Measurements from ENCODE around the gene LCT. TPM values are rescaled to one million over a fixed set of nuclear protein-coding genes. Genes with fewer than 3 reads are reported as not detected.

The LCT gene
- total and polyA plus RNA-seq, 2 of the 13 experiments (the other 11 are each of a cell fraction or from before 2014, with no cell fraction given), result not detected

DNA sequence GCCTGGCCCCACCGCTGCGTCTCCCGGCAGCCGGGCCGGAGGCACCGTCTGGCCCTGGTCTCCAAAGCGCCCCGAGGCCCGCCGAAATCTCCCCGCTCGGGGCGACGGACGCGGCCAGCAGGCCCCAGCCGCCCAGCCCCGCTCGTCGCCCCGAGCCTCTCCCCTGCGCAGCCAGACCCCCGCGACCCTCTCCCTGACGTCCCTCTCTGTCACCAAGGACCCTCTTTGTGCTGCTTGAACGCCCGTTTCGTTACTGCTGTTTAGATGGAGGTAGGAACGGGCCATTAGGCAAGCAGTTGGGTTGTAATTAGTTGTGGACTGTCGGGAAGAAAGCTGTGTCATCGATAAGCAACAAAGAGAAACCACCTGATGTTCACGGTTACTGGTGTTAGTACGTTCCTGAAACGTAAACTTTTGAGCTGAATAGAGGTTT is 94.6 kb downstream of the LCT start (continued):
- TF ChIP-seq, protein P1, sequence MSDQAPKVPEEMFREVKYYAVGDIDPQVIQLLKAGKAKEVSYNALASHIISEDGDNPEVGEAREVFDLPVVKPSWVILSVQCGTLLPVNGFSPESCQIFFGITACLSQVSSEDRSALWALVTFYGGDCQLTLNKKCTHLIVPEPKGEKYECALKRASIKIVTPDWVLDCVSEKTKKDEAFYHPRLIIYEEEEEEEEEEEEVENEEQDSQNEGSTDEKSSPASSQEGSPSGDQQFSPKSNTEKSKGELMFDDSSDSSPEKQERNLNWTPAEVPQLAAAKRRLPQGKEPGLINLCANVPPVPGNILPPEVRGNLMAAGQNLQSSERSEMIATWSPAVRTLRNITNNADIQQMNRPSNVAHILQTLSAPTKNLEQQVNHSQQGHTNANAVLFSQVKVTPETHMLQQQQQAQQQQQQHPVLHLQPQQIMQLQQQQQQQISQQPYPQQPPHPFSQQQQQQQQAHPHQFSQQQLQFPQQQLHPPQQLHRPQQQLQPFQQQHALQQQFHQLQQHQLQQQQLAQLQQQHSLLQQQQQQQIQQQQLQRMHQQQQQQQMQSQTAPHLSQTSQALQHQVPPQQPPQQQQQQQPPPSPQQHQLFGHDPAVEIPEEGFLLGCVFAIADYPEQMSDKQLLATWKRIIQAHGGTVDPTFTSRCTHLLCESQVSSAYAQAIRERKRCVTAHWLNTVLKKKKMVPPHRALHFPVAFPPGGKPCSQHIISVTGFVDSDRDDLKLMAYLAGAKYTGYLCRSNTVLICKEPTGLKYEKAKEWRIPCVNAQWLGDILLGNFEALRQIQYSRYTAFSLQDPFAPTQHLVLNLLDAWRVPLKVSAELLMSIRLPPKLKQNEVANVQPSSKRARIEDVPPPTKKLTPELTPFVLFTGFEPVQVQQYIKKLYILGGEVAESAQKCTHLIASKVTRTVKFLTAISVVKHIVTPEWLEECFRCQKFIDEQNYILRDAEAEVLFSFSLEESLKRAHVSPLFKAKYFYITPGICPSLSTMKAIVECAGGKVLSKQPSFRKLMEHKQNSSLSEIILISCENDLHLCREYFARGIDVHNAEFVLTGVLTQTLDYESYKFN (CRISPR knock-in tag; conservative IDR thresholded peaks at IDR 0.05), result no peak
- 0 out of 2 replicates have a peak, but pooled peaks have one; percentile 78 for TF ChIP-seq ZNF501 (CRISPR knock-in tag; IDR thresholded peaks at IDR 0.05)
- peak; percentile 71 for TF ChIP-seq RBFOX2 (IDR thresholded peaks at IDR 0.05; ENCODE audit: low read depth, low read length)
- TF ChIP-seq TBP (CRISPR knock-in tag; IDR thresholded peaks at IDR 0.05), result no peak
- TF ChIP-seq, protein P2, sequence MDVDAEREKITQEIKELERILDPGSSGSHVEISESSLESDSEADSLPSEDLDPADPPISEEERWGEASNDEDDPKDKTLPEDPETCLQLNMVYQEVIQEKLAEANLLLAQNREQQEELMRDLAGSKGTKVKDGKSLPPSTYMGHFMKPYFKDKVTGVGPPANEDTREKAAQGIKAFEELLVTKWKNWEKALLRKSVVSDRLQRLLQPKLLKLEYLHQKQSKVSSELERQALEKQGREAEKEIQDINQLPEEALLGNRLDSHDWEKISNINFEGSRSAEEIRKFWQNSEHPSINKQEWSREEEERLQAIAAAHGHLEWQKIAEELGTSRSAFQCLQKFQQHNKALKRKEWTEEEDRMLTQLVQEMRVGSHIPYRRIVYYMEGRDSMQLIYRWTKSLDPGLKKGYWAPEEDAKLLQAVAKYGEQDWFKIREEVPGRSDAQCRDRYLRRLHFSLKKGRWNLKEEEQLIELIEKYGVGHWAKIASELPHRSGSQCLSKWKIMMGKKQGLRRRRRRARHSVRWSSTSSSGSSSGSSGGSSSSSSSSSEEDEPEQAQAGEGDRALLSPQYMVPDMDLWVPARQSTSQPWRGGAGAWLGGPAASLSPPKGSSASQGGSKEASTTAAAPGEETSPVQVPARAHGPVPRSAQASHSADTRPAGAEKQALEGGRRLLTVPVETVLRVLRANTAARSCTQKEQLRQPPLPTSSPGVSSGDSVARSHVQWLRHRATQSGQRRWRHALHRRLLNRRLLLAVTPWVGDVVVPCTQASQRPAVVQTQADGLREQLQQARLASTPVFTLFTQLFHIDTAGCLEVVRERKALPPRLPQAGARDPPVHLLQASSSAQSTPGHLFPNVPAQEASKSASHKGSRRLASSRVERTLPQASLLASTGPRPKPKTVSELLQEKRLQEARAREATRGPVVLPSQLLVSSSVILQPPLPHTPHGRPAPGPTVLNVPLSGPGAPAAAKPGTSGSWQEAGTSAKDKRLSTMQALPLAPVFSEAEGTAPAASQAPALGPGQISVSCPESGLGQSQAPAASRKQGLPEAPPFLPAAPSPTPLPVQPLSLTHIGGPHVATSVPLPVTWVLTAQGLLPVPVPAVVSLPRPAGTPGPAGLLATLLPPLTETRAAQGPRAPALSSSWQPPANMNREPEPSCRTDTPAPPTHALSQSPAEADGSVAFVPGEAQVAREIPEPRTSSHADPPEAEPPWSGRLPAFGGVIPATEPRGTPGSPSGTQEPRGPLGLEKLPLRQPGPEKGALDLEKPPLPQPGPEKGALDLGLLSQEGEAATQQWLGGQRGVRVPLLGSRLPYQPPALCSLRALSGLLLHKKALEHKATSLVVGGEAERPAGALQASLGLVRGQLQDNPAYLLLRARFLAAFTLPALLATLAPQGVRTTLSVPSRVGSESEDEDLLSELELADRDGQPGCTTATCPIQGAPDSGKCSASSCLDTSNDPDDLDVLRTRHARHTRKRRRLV (CRISPR knock-in tag; IDR thresholded peaks at IDR 0.05), result no peak
- TF ChIP-seq, protein P3, sequence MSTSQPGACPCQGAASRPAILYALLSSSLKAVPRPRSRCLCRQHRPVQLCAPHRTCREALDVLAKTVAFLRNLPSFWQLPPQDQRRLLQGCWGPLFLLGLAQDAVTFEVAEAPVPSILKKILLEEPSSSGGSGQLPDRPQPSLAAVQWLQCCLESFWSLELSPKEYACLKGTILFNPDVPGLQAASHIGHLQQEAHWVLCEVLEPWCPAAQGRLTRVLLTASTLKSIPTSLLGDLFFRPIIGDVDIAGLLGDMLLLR (CRISPR knock-in tag; IDR thresholded peaks at IDR 0.05), result peak; percentile 17; the same call in 1 of the 2 replicates
- no peak for TF ChIP-seq KLF11 (CRISPR knock-in tag; IDR thresholded peaks at IDR 0.05)
- TF ChIP-seq CEBPG (CRISPR knock-in tag; IDR thresholded peaks at IDR 0.05), result peak; percentile 20; the same call in 1 of the 2 replicates
- no peak for TF ChIP-seq ZNF577 (CRISPR knock-in tag; IDR thresholded peaks at IDR 0.05; ENCODE audit: borderline replicate concordance, low read depth)
- TF ChIP-seq POLR2AphosphoS5 (IDR thresholded peaks at IDR 0.05; ENCODE audit: low read depth, low read length), result peak; percentile 53; the same call in 1 of the 2 replicates
- TF ChIP-seq, protein P4, sequence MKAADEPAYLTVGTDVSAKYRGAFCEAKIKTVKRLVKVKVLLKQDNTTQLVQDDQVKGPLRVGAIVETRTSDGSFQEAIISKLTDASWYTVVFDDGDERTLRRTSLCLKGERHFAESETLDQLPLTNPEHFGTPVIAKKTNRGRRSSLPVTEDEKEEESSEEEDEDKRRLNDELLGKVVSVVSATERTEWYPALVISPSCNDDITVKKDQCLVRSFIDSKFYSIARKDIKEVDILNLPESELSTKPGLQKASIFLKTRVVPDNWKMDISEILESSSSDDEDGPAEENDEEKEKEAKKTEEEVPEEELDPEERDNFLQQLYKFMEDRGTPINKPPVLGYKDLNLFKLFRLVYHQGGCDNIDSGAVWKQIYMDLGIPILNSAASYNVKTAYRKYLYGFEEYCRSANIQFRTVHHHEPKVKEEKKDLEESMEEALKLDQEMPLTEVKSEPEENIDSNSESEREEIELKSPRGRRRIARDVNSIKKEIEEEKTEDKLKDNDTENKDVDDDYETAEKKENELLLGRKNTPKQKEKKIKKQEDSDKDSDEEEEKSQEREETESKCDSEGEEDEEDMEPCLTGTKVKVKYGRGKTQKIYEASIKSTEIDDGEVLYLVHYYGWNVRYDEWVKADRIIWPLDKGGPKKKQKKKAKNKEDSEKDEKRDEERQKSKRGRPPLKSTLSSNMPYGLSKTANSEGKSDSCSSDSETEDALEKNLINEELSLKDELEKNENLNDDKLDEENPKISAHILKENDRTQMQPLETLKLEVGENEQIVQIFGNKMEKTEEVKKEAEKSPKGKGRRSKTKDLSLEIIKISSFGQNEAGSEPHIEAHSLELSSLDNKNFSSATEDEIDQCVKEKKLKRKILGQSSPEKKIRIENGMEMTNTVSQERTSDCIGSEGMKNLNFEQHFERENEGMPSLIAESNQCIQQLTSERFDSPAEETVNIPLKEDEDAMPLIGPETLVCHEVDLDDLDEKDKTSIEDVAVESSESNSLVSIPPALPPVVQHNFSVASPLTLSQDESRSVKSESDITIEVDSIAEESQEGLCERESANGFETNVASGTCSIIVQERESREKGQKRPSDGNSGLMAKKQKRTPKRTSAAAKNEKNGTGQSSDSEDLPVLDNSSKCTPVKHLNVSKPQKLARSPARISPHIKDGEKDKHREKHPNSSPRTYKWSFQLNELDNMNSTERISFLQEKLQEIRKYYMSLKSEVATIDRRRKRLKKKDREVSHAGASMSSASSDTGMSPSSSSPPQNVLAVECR (CRISPR knock-in tag; IDR thresholded peaks at IDR 0.05; ENCODE audit: borderline replicate concordance), result peak; percentile 4; the same call in 1 of the 2 replicates
- no peak for TF ChIP-seq ZNF766 (CRISPR knock-in tag; IDR thresholded peaks at IDR 0.05; ENCODE audit: borderline replicate concordance)
- TF ChIP-seq MIXL1 (CRISPR knock-in tag; IDR thresholded peaks at IDR 0.05), result peak; percentile 34; the same call in 1 of the 2 replicates
- no peak for TF ChIP-seq MYNN (CRISPR knock-in tag; IDR thresholded peaks at IDR 0.05; ENCODE audit: low read depth)

Data from HepG2 (cell line).